ENCODE data around the gene RNF32.
"Not testable (repeated sequence)": the region's sequence is repeated elsewhere in the genome, so short reads cannot be mapped to it uniquely, and the experiment has no call there.

Gene RNF32

GRCh38 chr7:156614434-156615264 lies 25.9 kb upstream of the RNF32 start:
- peak; percentile 18 to 71 (median 56) for DNase-seq

GRCh38 chr7:156616269-156617202 lies 24.0 kb upstream of the RNF32 start:
- no peak for DNase-seq

- DNase-seq, result no peak
Measured at GRCh38 chr7:156617215-156617614, 23.4 kb upstream of the RNF32 start.

GRCh38 chr7:156618078-156618779 lies 22.3 kb upstream of the RNF32 start:
- DNase-seq, result no peak

- DNase-seq, result no peak
Measured at GRCh38 chr7:156618780-156619367, 21.7 kb upstream of the RNF32 start.

- not testable (repeated sequence) for DNase-seq
Measured at GRCh38 chr7:156619488-156620290, 20.9 kb upstream of the RNF32 start.

GRCh38 chr7:156620291-156620675 lies 20.3 kb upstream of the RNF32 start:
- DNase-seq, result no peak

GRCh38 chr7:156621652-156622051 lies 18.9 kb upstream of the RNF32 start:
- DNase-seq, result no peak

GRCh38 chr7:156625580-156625979 lies 15.0 kb upstream of the RNF32 start:
- no peak for DNase-seq

GRCh38 chr7:156626220-156626895 lies 14.2 kb upstream of the RNF32 start:
- no peak for DNase-seq

- DNase-seq, result no peak
Measured at GRCh38 chr7:156628562-156628961, 12.0 kb upstream of the RNF32 start.

- DNase-seq, result no peak
Measured at GRCh38 chr7:156629873-156630272, 10.7 kb upstream of the RNF32 start.

- no peak for DNase-seq
Measured at GRCh38 chr7:156634117-156634516, 6.5 kb upstream of the RNF32 start.

GRCh38 chr7:156635529-156636385 lies 4.8 kb upstream of the RNF32 start:
- DNase-seq, result peak in 2 of 3 experiments; percentile 22 to 46

GRCh38 chr7:156637093-156637492 lies 3.5 kb upstream of the RNF32 start:
- DNase-seq, result not testable (repeated sequence)

GRCh38 chr7:156638443-156639077 lies 2.0 kb upstream of the RNF32 start:
- DNase-seq, result peak in 2 of 3 experiments; percentile 18 to 32

- DNase-seq, result peak in 2 of 3 experiments; percentile 90 to 94
Measured at GRCh38 chr7:156639426-156640256, 933 bp upstream of the RNF32 start.

GRCh38 chr7:156640949-156641485 lies 443 bp downstream of the RNF32 start:
- peak; percentile 74 to 94 (median 92) for DNase-seq

All from NCI-H1417 (cell line).